H9 (cell line): Measurements from ENCODE around the gene DPP8. TPM values are rescaled to one million over a fixed set of nuclear protein-coding genes. Genes with fewer than 3 reads are reported as not detected.

Source experiments
- DNase-seq: peaks from one replicate; pipeline ENCODE4 v3.0.0-alpha.2; 2017
- H2AFZ ChIP-seq: one replicate; pipeline ENCODE4 v1.6.1; 2013; ENCODE audit warnings: mild to moderate bottlenecking, low read length, control low read depth, moderate library complexity
- H2AK5ac ChIP-seq: 2 replicates; pipeline ENCODE4 v1.6.1; 2013; ENCODE audit warnings: low read length, control low read depth, mixed read lengths; ENCODE audit not compliant: insufficient read length
- H2BK120ac ChIP-seq: one replicate; pipeline ENCODE4 v1.6.1; 2013; ENCODE audit warnings: low read depth, mild to moderate bottlenecking, low read length, control low read depth, inconsistent platforms; ENCODE audit not compliant: poor library complexity, severe bottlenecking
- H2BK12ac ChIP-seq: 2 replicates; pipeline ENCODE4 v1.6.1; 2013; ENCODE audit warnings: low read length, control low read depth, mixed read lengths, low read depth; ENCODE audit not compliant: insufficient read length
- H2BK15ac ChIP-seq: 2 replicates; pipeline ENCODE4 v1.6.1; 2013; ENCODE audit warnings: low read depth, low read length, control low read depth
- H2BK20ac ChIP-seq: one replicate; pipeline ENCODE4 v1.6.1; 2013; ENCODE audit warnings: low read depth, mild to moderate bottlenecking, low read length, control low read depth, inconsistent platforms; ENCODE audit not compliant: poor library complexity, severe bottlenecking
- H2BK5ac ChIP-seq: 2 replicates; pipeline ENCODE4 v1.6.1; 2013; ENCODE audit warnings: low read length, control low read depth, mixed read lengths; ENCODE audit not compliant: insufficient read length
- H3K14ac ChIP-seq: 2 replicates; pipeline ENCODE4 v1.6.1; 2013; ENCODE audit warnings: low read length, control low read depth; ENCODE audit not compliant: insufficient read depth
- H3K18ac ChIP-seq: 2 replicates; pipeline ENCODE4 v1.6.1; 2013; ENCODE audit warnings: low read depth, mild to moderate bottlenecking, mixed read lengths, low read length, control low read depth; ENCODE audit not compliant: insufficient read length
- H3K23ac ChIP-seq: 2 replicates; pipeline ENCODE4 v1.6.1; 2013; ENCODE audit warnings: low read length, control low read depth, mixed read lengths, low read depth; ENCODE audit not compliant: insufficient read length
- H3K23me2 ChIP-seq: 2 replicates; pipeline ENCODE4 v1.6.1; 2013; ENCODE audit warnings: low read depth, mild to moderate bottlenecking, mixed read lengths, low read length, control low read depth; ENCODE audit not compliant: insufficient read length, poor library complexity, severe bottlenecking
- H3K27ac ChIP-seq: 2 replicates; pipeline ENCODE4 v1.5.1; 2013; ENCODE audit warnings: low read length, control low read depth, mixed read lengths, low read depth; ENCODE audit not compliant: insufficient read length
- H3K27me3 ChIP-seq: 2 replicates; pipeline ENCODE4 v1.6.1; 2013; ENCODE audit warnings: low read length, control low read depth, inconsistent platforms; ENCODE audit not compliant: insufficient read depth
- H3K4ac ChIP-seq: 2 replicates; pipeline ENCODE4 v1.6.1; 2013; ENCODE audit warnings: low read depth, mild to moderate bottlenecking, control low read depth, inconsistent platforms, low read length, moderate library complexity
- H3K4me1 ChIP-seq: 2 replicates; pipeline ENCODE4 v1.6.1; 2013; ENCODE audit warnings: low read length, control low read depth, inconsistent platforms; ENCODE audit not compliant: insufficient read depth
- H3K4me2 ChIP-seq: 2 replicates; pipeline ENCODE4 v1.6.1; 2013; ENCODE audit warnings: low read length, control low read depth, mixed read lengths; ENCODE audit not compliant: insufficient read length, insufficient read depth
- H3K56ac ChIP-seq: 2 replicates; pipeline ENCODE4 v1.6.1; 2013; ENCODE audit warnings: low read depth, mild to moderate bottlenecking, mixed read lengths, low read length, control low read depth; ENCODE audit not compliant: insufficient read length
- H3K79me1 ChIP-seq: 2 replicates; pipeline ENCODE4 v1.6.1; 2013; ENCODE audit warnings: low read depth, mild to moderate bottlenecking, moderate library complexity, low read length, control low read depth, inconsistent platforms; ENCODE audit not compliant: insufficient read depth, poor library complexity, severe bottlenecking
- H3K79me2 ChIP-seq: 2 replicates; pipeline ENCODE4 v1.6.1; 2013; ENCODE audit warnings: low read length, control low read depth, inconsistent platforms; ENCODE audit not compliant: insufficient read depth
- H3K9ac ChIP-seq: 2 replicates; pipeline ENCODE4 v1.6.1; 2013; ENCODE audit warnings: low read length, control low read depth, mixed read lengths; ENCODE audit not compliant: insufficient read length; ENCODE audit errors: extremely low read depth
- H3K9me3 ChIP-seq: one replicate; pipeline ENCODE4 v1.6.1; 2013; ENCODE audit warnings: low read depth, low read length, inconsistent platforms; ENCODE audit not compliant: control insufficient read depth
- H3T11ph ChIP-seq: one replicate; pipeline ENCODE4 v1.6.1; 2013; ENCODE audit warnings: mild to moderate bottlenecking, low read length, control low read depth, inconsistent platforms
- H4K20me1 ChIP-seq: one replicate; pipeline ENCODE4 v1.6.1; 2013; ENCODE audit not compliant: control insufficient read depth, insufficient read length, insufficient read depth
- H4K5ac ChIP-seq: 2 replicates; pipeline ENCODE4 v1.6.1; 2013; ENCODE audit warnings: low read depth, mild to moderate bottlenecking, mixed read lengths, low read length, control low read depth; ENCODE audit not compliant: insufficient read length
- H4K8ac ChIP-seq: replicated peaks from 2 replicates; pipeline ENCODE4 v1.6.1; 2013; ENCODE audit warnings: low read length, control low read depth, mixed read lengths, low read depth; ENCODE audit not compliant: insufficient read length
- H4K91ac ChIP-seq: 2 replicates; pipeline ENCODE4 v1.6.1; 2013; ENCODE audit warnings: low read depth, mild to moderate bottlenecking, moderate library complexity, mixed read lengths, low read length, control low read depth; ENCODE audit not compliant: insufficient read length
- H3K27ac Mint-ChIP-seq, 3 experiments: 2 replicates in 2 of 3; 3 replicates in 1 of 3; pipeline ENCODE4 v1.8.0; 2020 to 2021; ENCODE audit warnings: mixed read lengths in 3 of 3, mild to moderate bottlenecking in 1 of 3, moderate library complexity in 1 of 3
- H3K27me3 Mint-ChIP-seq: 2 replicates; pipeline ENCODE4 v1.8.0; 2021; ENCODE audit warnings: low read depth, mild to moderate bottlenecking, moderate library complexity, mixed read lengths
- H3K36me3 Mint-ChIP-seq, 3 experiments: 2 replicates in 2 of 3; 3 replicates in 1 of 3; pipeline ENCODE4 v1.8.0; 2020 to 2021; ENCODE audit warnings: low read depth in 3 of 3, mixed read lengths in 3 of 3; ENCODE audit not compliant: insufficient read depth in 1 of 3
- H3K4me1 Mint-ChIP-seq, 2 experiments: 2 replicates each; pipeline ENCODE4 v1.8.0; 2020; ENCODE audit warnings: mixed read lengths in 2 of 2
- H3K4me3 Mint-ChIP-seq, 2 experiments: 2 replicates in 1 of 2; 3 replicates in 1 of 2; pipeline ENCODE4 v1.8.0; 2020 to 2021; ENCODE audit warnings: mild to moderate bottlenecking in 2 of 2, mixed read lengths in 2 of 2, moderate library complexity in 1 of 2
- H3K9me3 Mint-ChIP-seq, 2 experiments: 2 replicates in 1 of 2; 3 replicates in 1 of 2; pipeline ENCODE4 v1.8.0; 2020; ENCODE audit warnings: mild to moderate bottlenecking in 2 of 2, mixed read lengths in 2 of 2, moderate library complexity in 1 of 2
- CTCF ChIP-seq: fragments of 200-600 bp; sonication (generic); conservative IDR thresholded peaks from 3 replicates; pipeline ENCODE4 v1.8.0; 2021; ENCODE audit warnings: antibody characterized with exemption, mild to moderate bottlenecking
- WGBS: extraction: QIAGEN DNeasy Blood & Tissue Kit; methylation state at CpG from one replicate; pipeline ENCODE4 v1.1.7; 2013; ENCODE audit warnings: missing lambda C conversion rate, low lambda C conversion rate, mixed read lengths; ENCODE audit not compliant: insufficient read length; ENCODE audit errors: extremely low coverage; 5-methylcytosine and 5-hydroxymethylcytosine counted together
- total RNA-seq: library from RNA; stranded (reverse); gene quantifications from 2 replicates; pipeline ENCODE4 v1.2.1, GENCODE V29; 2021

Gene DPP8
- total RNA-seq, 1 experiment from 2014 or later: 26.6 TPM

- Histone ChIP-seq H3K79me1 (no peaks in the 10 kb centered on the region), H3K56ac (no peak overlapping the region), H3K23me2 (peaks cover 11% of the 10 kb centered on the region), H4K5ac (no peak overlapping the region), H3K27ac (no peak overlapping the region), H2BK15ac (no peak overlapping the region), H2AK5ac (no peak overlapping the region), H3K4me2 (no peak overlapping the region), H3K4ac (no peak overlapping the region), H3K9me3 (no peaks in the 10 kb centered on the region), H2BK5ac (no peak overlapping the region), H3K27me3 (peaks cover 18% of the 10 kb centered on the region; the same call in 1 of the 2 replicates), H3K14ac (no peak overlapping the region), H4K20me1 (no peaks in the 10 kb centered on the region), H3K23ac (no peak overlapping the region), H2BK12ac (no peak overlapping the region), H3K79me2 (no peaks in the 10 kb centered on the region), H2AFZ (no peak overlapping the region), H3K18ac (no peak overlapping the region), H4K8ac (no peak overlapping the region), H3K4me1 (0 out of 2 replicates have a peak, but pooled peaks cover 3% of the 10 kb centered on the region), H2BK120ac (no peak overlapping the region), H3K9ac (no peak overlapping the region), H3T11ph (no peak overlapping the region), H2BK20ac (no peak overlapping the region), H4K91ac (no peak overlapping the region)
- DNase-seq: no peak
- no CpG with 5 or more reads among the region's 13 CpGs for WGBS
- peaks cover 4 to 31% of the 10 kb centered on the region in 2 experiments for H3K4me1 Mint-ChIP-seq
- no peak for TF ChIP-seq CTCF
- H3K27ac Mint-ChIP-seq: no peak overlapping the region
- no peak overlapping the region for H3K4me3 Mint-ChIP-seq
- H3K27me3 Mint-ChIP-seq: peaks cover 12% of the 10 kb centered on the region
- peaks cover 18 to 63% (median 44%) of the 10 kb centered on the region in 3 experiments; a peak in 6 of 7 replicates for H3K36me3 Mint-ChIP-seq
- no peaks in the 10 kb centered on the region for H3K9me3 Mint-ChIP-seq
Measured at GRCh38 chr15:65393091-65393490, 124.4 kb downstream of the DPP8 start.

Other genes with a start within 250 kb of the DPP8 start
- gene PARP16, start 230.8 kb downstream of the DPP8 start, total RNA-seq: 3.9 and 4.3 TPM in 2 replicates
- not detected in 2 replicates for gene RNU5A-1, start 221.6 kb downstream of the DPP8 start, total RNA-seq
- not detected in 2 replicates for gene RNU5B-1, start 213.0 kb downstream of the DPP8 start, total RNA-seq
- 17.9 and 18.9 TPM in 2 replicates for gene IGDCC3, start 139.7 kb downstream of the DPP8 start, total RNA-seq
- 19.8 and 21.7 TPM in 2 replicates for gene IGDCC4, start 94.7 kb downstream of the DPP8 start, total RNA-seq
- gene HACD3, start 12.8 kb upstream of the DPP8 start, total RNA-seq: 131 and 133 TPM in 2 replicates
- 41.8 and 44.7 TPM in 2 replicates for gene INTS14, start 93.4 kb upstream of the DPP8 start, total RNA-seq
- gene SLC24A1, start 104.2 kb upstream of the DPP8 start, total RNA-seq: 8.6 TPM in 2 replicates